Measurements from ENCODE around the gene DIP2B.

Gene DIP2B

DNA sequence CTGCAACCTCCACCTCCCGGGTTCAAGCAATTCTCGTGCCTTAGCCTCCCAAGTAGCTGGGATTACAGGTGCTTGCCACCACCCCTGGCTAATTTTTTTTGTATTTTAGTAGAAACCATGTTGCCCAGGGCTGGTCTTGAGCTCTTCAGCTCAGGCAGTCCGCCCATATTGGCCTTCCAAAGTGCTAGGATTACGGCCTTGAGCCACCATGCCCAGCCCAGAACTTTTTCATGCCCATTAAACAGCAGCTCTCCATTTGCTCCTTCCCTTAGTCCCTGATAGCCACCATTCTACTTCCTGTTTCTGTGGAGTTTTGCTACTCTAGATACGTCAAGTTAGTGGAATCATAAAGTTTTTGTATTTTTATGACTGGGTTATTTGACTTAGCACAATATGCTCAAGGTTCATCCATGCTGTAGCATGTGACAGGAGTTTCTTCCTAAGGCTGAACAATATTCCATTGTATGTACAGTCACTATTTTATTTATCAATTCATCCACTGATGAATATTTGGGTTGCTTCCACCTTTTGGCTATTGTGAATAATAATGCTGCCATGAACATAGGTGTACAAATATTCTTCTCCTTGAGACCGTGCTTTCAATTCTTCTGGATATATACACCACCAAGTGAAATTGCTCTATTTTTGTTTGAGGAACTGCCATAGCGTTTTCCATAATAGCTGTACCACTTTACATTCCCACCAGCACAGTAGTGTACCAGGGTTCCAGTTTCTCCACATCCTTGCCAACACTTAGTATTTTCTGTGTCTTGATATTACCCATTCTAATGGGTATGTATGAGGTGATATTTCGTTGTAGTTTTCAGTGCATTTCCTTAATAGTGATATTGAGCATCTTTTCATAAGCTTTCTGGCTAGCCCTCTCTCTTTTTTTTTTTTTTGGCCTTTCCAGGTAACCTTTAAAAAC lies 274.1 kb downstream of the DIP2B start:
- no peak for DNase-seq

DNA sequence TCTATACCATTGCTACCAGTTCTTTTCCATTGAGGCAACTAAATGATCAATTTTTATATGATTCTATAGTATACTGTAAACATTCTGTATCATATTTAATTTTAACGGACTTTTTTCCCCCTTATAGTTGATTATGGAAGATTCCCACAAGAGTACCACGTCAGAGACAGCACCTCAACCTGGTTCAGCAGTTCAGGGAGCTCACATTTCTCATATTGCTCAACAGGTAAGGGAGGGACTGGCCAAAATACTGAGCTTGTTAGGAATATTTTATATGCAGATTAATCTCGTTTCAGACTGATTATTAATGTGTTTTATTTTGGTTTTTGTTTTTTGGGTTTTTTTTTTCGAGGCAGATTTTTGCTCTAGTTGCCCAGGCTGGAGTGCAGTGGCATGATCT lies 275.2 kb downstream of the DIP2B start:
- DNase-seq: no peak

DNA sequence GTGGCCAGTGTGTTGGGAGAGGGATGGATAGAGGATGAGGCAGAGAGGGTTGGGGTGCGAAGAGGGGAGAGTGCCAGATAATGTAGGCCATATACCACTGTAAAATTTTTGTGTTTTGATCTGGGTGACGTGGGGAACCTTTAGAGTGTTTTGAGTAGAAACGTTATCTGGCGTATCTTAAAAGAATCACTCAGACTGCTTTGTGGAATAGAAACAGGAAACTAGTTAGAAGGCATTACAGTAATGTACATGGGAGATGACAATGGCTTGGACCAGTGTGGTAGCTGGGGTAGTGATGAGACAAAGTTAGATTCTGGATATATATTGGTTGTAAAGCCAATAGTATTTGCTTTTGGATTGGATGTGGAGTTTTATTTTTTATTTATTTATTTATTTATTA lies 279.7 kb downstream of the DIP2B start:
- no peak for DNase-seq

DNA sequence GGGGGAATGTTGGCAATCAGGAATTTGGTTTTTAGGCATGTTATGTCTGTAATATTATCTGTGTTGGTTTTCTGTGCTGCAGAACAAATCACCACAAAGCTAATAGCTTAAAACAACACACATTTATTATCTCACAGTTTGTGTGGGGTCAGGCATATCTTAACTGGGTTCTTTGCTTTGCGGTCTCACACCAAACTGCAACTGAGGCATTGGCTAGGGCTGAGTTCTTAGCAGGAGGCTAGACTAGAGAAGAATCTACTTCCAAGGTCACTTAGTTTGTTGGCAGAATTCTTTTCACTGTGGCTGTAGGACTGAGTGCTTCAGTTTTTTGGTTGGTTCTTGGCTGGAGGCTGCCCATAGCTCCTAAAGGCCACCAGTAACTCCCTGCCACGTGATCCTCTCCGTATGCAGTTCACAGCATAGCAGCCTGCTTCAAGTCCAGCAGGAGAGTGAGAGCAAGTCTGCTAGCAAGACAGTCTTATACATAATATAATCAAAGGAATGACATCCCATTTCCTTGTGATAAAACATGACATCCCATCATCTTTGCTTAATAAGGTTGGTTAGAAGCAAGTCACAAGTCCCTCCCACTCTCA lies 280.7 kb downstream of the DIP2B start:
- no peak for DNase-seq

DNA sequence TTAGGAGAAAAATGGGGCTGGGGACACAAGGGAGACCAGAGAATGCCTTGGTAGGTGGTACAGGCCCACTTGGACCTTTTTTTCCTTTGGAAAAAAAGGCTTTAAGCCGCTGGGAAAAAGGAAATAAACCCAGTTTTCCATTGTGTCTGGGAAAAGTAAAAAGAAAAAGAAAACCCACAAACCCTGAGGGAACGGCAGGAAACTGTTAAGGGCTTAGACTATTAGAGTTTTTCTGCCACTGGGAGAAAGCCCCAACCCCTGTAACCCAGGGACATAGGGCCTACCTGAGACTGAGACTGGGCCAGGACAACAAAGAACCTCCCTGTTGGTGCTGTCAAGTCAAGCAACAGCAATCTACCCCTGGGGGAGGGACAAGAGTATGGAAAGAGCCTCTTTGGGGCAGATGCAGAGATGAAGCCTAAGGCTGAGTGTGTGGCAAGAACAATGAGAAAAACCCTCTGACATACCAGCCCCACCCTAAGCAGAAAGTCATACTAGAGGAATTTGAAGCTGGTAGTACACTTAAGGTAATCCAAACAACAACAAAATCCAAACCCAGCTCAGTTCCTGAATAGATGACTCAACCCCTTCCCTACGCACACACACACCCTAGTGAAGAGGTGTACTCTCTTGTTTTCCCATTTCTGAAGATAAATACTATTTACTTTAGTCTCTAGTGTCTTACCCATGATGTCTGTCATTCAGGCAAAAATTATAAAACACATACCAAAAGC lies 281.9 kb downstream of the DIP2B start:
- no peak for DNase-seq

DNA sequence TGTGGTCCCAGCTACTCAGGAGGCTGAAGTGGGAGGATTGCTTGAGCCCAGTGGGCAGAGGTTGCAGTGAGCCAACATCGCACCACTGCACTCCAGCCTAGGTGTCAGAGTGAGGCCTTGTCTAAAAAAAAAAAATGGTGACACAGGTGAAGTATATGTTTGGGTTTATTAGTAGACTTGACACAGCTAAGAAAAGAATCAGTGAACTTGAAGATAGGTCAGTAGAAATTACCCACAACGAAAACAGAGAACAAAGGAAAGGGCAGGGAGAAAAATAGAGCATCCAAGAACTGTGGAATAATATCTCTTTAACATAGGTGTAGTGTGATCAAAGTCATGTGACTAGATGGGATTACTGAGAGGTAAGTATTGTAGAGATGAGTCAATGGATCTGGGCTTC lies 282.8 kb downstream of the DIP2B start:
- no peak for DNase-seq

DNA sequence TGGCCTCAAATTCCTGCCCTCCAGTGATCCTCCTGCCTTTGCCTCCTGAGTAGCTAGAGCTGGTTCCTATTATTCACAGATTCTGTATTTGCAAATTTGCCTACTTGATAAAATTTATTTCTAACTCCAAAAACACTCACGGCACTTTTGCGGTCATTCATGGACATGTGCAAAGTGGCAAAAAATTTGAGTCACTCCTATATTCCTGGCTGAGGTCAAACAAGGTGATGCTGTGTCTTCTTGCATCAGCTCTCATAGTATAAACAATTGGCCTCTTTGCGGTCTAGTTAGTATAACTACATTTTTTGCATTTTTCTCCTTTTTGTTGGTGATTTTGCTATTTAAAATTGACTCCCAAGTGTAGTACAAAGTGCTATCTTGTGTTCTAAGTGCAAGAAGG lies 283.8 kb downstream of the DIP2B start:
- DNase-seq: no peak

DNA sequence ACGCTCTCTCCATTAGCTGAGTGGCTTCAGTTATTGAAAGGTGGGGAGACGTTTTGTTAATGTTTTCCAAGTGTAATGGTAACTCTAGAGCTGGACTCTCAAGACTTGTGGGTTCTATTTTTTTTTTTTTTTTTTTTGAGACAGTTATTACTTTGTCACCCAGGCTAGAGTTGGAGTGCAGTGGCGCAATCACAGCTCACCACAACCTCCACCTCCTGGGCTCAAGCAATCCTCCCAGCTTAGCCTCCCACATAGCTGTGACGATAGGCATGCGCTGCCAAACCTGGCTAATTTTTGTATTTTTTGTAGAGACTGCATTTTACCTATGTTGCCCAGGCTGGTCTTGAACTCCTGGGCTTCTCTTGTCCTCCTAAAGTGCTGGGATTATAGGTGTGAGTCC lies 285.3 kb downstream of the DIP2B start:
- DNase-seq: no peak

Measured in CD4-positive, alpha-beta T cell treated with Interleukin-1 beta for 1 hour (primary cell).